Eye (tissue), 1 donor: ENCODE measurements around the gene ZC3H13.

Experiments used
- DNase-seq: peaks from one replicate; pipeline ENCODE4 v3.0.0-alpha.2; 2015

The ZC3H13 gene

DNA sequence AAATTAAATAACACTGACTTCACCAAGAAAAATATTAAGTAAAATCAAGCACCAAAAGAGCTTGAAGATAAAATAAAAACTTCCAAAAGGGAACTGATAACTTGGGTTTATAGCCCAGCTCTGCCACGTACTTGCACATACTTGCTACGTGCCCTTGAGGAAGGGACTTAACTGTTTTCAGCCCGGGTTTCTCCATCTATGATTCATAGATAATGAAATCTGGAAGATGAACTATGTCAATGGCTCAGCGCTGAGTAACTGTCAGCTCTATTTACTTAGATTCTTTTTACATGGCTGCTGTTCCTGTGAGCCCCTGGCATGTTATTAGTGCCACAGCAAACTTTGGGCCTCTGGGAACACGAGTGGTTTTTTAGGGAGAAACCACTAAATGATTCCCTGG is 9.6 kb upstream of the ZC3H13 start:
- DNase-seq, result no peak

GRCh38 chr13:46059405-46059804 is 6.9 kb upstream of the ZC3H13 start:
- DNase-seq, result no peak

DNA sequence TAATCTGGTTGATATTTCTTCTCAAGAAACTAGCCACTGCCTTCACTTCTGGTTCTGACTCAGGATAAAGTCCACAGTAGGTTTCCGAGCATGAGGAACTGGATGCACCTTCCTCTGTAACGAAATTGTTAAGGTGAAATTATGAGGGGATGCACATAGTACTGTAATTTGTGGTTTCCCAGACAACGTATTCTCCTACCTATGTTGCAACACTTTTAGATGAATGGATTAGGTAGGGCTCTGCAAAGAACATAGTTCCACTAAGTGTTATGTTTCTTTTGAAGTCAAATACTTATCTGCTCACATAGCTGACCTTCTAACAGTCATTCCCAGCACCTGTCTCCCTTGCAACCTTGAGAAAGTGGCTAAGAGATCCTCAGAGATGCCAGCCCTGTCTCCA is 5.7 kb upstream of the ZC3H13 start:
- no peak for DNase-seq

GRCh38 chr13:46057256-46058015 is 4.9 kb upstream of the ZC3H13 start:
- DNase-seq, result no peak

GRCh38 chr13:46053162-46054012 is 841 bp upstream of the ZC3H13 start:
- no peak for DNase-seq

GRCh38 chr13:46051968-46052318 is 603 bp downstream of the ZC3H13 start:
- no peak for DNase-seq

- DNase-seq, result no peak
Observed at GRCh38 chr13:46050771-46051170, 1.8 kb downstream of the ZC3H13 start.

DNA sequence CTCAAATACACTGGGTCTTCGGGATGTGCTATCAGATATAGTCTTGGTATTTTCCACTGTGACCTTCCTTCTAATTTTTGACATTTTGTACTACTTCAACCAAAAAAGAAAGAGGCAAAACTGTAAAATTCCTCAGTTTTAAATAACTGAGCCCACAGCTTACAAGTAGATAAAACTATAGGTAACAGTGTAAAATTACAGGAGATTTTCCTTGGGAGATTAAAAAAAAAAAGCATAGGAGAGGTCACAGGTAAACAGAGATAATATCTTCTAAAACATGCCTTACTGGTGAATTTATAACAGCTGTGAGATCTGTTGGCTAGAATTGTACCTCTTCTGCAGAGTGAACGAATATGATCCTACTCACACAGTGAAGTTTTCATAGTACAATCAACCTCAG is 7.1 kb downstream of the ZC3H13 start:
- DNase-seq, result no peak

- no peak for DNase-seq
Observed at GRCh38 chr13:46043647-46044046, 8.9 kb downstream of the ZC3H13 start.

GRCh38 chr13:46041419-46041839 is 11.1 kb downstream of the ZC3H13 start:
- peak; percentile 13 for DNase-seq

DNA sequence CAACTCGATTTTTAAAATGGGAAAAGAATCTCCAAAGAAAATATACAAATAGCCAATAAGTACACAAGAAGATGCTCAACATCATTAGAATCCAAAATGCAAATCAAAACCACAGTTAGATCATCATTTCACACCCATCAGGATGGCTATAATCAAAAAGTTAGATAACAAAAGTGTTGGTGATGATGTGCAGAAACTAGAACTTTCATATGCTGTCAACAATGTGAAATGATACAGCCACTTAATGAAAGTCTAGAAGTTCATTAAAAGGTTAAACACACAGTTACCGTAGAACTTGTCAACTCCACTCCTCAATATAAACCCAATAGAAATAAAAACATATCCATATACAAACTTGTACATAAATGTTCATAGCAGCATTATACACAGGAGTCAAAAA is 11.8 kb downstream of the ZC3H13 start:
- DNase-seq, result no peak

DNA sequence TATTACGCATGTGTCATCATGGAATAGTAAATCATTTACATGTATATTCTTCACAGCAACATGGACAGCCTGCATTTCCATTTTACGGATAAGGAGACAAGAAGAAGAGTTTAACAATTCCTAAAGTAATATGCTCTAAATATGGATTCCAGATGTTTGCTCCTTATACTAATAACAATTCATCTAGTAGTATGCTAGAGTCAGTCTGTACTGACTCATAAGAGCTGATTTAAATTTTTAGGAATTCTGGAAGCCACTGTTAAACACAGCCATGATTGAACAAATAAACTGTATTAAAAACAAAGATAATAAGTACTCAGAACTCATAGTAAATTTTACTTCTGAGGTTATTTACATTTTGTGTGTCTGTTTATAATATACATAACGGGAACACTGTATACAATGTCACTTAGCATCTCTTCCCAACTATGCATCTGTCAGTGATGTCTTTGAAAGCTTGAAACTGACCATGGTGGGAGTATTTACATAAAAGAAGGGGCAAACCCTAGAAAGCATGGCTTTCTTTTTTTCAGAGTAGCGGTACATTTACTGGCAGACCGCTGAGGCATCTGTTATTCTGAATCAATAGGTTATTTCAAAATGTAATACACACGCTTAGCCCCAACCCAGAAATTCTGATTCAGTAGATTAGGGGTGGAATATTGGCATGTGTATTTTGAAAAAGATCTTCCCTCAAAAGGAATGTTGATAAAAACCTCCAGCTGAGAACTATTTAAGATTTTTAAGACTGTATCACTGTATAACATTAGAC is 12.9 kb downstream of the ZC3H13 start:
- no peak for DNase-seq

DNA sequence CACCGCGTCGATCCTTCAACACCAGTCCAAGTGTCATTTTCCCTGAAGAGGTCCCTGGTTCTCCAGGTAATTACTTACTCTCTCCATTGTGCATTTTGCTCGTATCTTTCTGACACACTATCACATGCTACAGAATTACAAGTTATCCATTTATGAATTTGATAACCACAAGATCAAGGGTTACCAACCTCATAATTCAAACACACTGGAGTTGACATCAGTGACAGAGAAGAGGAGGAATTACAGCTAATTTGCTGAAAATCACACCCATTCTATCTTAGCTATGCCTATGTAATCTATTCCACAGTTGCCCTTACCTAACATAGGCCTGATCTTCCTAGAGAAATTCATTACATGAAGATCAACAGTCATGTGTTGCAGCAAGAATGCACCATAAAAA is 14.2 kb downstream of the ZC3H13 start:
- no peak for DNase-seq

GRCh38 chr13:46035066-46035465 is 17.5 kb downstream of the ZC3H13 start:
- no peak for DNase-seq

DNA sequence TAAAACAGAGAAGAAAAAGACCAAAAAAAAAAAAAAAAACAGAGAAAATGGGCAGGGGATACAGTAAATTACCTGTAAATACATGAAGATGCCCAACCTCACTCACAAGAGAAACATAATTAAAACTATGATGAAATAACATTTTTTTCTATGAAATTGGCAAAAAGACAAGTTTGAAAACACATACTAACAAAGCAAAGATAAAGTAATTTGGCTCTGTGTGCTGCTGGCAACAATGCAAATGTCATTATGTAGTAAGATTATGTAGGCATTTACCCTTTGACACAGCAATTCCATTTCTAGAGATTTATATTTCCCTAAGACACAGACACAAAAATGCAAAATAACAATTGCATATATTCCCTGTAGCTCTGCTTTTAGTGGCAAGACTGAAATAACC is 20.2 kb downstream of the ZC3H13 start:
- DNase-seq, result no peak

DNA sequence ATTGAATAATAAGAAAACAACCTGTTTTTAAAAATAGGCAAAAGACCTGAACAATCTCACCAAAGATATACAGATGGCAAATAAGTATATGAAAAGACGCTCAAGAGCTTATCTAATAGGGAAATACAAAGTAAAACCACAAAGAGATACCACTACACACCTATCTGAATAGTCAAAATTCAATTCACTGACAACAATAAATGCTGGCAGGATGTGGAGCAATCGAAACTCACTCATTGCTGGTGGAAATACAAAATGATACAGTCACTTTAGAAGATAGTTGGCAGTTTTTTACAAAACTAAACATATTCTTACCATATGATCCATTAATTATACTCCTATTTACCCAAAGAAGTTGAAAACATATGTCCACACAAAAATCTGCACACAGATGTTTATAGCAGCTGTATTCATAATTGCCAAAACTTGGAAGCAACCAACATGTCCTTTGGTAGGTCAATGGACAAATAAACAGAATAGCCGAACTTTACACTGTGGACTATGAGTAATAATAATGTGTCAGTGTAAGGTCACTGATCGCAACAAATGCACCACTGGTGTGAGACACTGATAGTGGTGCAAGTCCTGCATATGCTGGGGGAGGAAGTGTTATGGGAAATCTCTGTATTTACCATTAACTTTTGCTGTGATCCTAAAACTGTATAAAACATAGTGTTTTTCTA is 20.8 kb downstream of the ZC3H13 start:
- DNase-seq, result no peak

DNA sequence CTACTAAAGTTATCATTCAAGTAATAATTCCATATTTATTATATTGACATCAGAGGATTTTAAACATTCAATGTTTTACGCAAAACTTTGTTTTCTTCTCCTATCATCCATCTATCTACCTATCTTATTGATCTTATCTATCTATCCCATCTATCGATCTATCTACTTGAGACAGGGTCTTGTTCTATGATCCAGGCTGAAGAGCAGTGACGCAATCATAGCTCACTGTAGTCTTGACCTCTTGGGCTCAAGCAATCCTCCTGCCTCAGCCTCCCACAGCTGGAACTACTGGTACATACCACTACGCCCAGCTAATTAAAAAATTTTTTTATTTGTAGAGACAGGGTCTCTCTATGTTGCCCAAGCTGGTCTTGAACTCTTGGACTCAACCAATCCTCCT is 27.4 kb downstream of the ZC3H13 start:
- no peak for DNase-seq

GRCh38 chr13:46022481-46022880 is 30.1 kb downstream of the ZC3H13 start:
- DNase-seq, result no peak

GRCh38 chr13:46016216-46016615 is 36.3 kb downstream of the ZC3H13 start:
- no peak for DNase-seq

GRCh38 chr13:46015366-46015765 is 37.2 kb downstream of the ZC3H13 start:
- DNase-seq, result no peak

- no peak for DNase-seq
Observed at GRCh38 chr13:46012404-46012803, 40.1 kb downstream of the ZC3H13 start.

- peak; percentile 10 for DNase-seq
Observed at GRCh38 chr13:46010148-46010547, 42.4 kb downstream of the ZC3H13 start.

GRCh38 chr13:46008631-46009030 is 43.9 kb downstream of the ZC3H13 start:
- no peak for DNase-seq
